Peyer's patch (tissue), 4 donors: ENCODE measurements around the gene SDR42E1.

Experiments used
- POLR2A ChIP-seq, 2 donors: fragments of 450-650 bp; IDR thresholded peaks; one replicate each; pipeline ENCODE4 v1.5.1; 2017; ENCODE audit warnings: antibody characterized with exemption in 2 of 2, mild to moderate bottlenecking in 2 of 2, moderate library complexity in 2 of 2
- TF ChIP-seq, protein P1 (sequence below), 6 experiments: fragments of 450-650 bp in 4 of 6; fragments of 200-600 bp in 2 of 6; sonication (generic) in 1 of 6; IDR thresholded peaks; one replicate each; pipeline ENCODE4 v1.5.1; 2017 to 2019; ENCODE audit warnings: antibody characterized with exemption in 6 of 6, mild to moderate bottlenecking in 3 of 6, moderate library complexity in 1 of 6

DNA sequence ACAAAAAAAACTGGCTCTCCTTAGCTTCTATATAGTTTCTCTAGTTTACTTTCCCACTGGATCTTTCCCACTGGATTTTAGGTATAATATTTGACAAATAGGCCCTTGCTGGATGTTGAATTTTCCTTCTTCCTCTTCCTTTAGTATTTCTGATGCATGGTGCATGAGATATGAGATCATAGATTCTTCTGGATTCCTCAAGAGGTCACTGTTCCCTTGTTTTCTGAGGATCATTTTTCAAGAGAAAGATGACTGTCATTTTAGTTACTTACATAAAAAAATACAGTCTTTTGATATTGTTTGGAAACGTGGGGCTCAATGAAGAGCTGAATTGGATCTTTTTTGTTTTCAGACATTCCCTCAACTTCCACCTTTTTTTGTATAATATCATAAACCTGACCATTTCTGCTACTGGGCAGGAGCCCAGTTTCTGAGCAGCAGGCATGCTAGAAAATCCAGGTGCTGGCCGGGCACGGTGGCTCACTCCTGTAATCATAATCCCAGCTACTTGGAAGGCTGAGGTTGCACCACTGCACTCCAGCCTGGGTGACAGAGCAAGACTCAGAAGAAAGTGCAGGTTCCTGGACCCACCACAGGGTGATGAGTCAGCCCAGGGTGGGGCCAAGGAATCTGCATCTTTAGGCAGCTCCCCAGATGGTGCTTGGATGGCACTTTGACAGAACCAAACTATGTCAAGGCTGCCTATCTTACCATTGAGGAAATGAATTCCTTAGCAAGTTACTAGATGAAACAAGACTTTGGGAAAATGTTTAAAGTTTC, 70.3 kb downstream of the SDR42E1 start:
- TF ChIP-seq, protein P1, sequence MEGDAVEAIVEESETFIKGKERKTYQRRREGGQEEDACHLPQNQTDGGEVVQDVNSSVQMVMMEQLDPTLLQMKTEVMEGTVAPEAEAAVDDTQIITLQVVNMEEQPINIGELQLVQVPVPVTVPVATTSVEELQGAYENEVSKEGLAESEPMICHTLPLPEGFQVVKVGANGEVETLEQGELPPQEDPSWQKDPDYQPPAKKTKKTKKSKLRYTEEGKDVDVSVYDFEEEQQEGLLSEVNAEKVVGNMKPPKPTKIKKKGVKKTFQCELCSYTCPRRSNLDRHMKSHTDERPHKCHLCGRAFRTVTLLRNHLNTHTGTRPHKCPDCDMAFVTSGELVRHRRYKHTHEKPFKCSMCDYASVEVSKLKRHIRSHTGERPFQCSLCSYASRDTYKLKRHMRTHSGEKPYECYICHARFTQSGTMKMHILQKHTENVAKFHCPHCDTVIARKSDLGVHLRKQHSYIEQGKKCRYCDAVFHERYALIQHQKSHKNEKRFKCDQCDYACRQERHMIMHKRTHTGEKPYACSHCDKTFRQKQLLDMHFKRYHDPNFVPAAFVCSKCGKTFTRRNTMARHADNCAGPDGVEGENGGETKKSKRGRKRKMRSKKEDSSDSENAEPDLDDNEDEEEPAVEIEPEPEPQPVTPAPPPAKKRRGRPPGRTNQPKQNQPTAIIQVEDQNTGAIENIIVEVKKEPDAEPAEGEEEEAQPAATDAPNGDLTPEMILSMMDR (IDR thresholded peaks at IDR 0.05) = peak in 4 of 6 experiments; percentile 40 to 76 (median 70)
- TF ChIP-seq POLR2A (IDR thresholded peaks at IDR 0.05) = no peak
